Neural cell (in vitro differentiated cells): ENCODE data around the gene STOML2. TPM values are rescaled to one million over a fixed set of nuclear protein-coding genes. Genes with fewer than 3 reads are reported as not detected.

ENCODE experiments used
- H2AFZ ChIP-seq: fragments of 200-600, 300-800 bp; sonication (generic), shearing (Covaris generic); 2 replicates; pipeline ENCODE4 v1.6.0; 2014; ENCODE audit warnings: low read depth, mild to moderate bottlenecking, antibody characterized with exemption, low read length, moderate library complexity
- H3F3A ChIP-seq: fragments of 200-600 bp; shearing (Covaris generic); 2 replicates; pipeline ENCODE4 v1.6.1; 2016; ENCODE audit warnings: mild to moderate bottlenecking, moderate library complexity, mixed read lengths, antibody characterized with exemption, low read length; ENCODE audit not compliant: insufficient read depth, poor library complexity, severe bottlenecking
- H3K27ac ChIP-seq: fragments of 200-600, 300-800 bp; sonication (generic), shearing (Covaris generic); 2 replicates; pipeline ENCODE4 v1.5.1; 2014; ENCODE audit warnings: mild to moderate bottlenecking, low read length, moderate library complexity
- H3K27me3 ChIP-seq: fragments of 300-800, 200-600 bp; sonication (generic), shearing (Covaris generic); 2 replicates; pipeline ENCODE4 v1.6.0; 2014; ENCODE audit warnings: mild to moderate bottlenecking, low read depth, low read length, moderate library complexity; ENCODE audit not compliant: insufficient read depth
- H3K36me3 ChIP-seq: fragments of 300-800, 200-600 bp; sonication (generic), shearing (Covaris generic); 2 replicates; pipeline ENCODE4 v1.5.1; 2014; ENCODE audit warnings: mild to moderate bottlenecking, antibody characterized with exemption, low read length, moderate library complexity; ENCODE audit not compliant: insufficient read depth
- H3K4me2 ChIP-seq: fragments of 300-800, 200-600 bp; sonication (generic), shearing (Covaris generic); 2 replicates; pipeline ENCODE4 v1.6.0; 2014; ENCODE audit warnings: mild to moderate bottlenecking, low read length
- H3K4me3 ChIP-seq: fragments of 300-800, 200-600 bp; sonication (generic), shearing (Covaris generic); 2 replicates; pipeline ENCODE4 v1.5.1; 2014; ENCODE audit warnings: mild to moderate bottlenecking, low read length, moderate library complexity
- H3K79me2 ChIP-seq: fragments of 200-600 bp; shearing (Covaris generic); replicated peaks from 2 replicates; pipeline ENCODE4 v1.6.0; 2014; ENCODE audit warnings: mild to moderate bottlenecking, low read length, moderate library complexity; ENCODE audit not compliant: insufficient read depth
- H3K9ac ChIP-seq: fragments of 300-800, 200-600 bp; sonication (generic), shearing (Covaris generic); 2 replicates; pipeline ENCODE4 v1.6.1; 2016; ENCODE audit warnings: mild to moderate bottlenecking, low read length, mixed read lengths
- H3K9me2 ChIP-seq: fragments of 200-600 bp; shearing (Covaris generic); 2 replicates; pipeline ENCODE4 v1.6.1; 2016; ENCODE audit warnings: mild to moderate bottlenecking, low read length, mixed read lengths; ENCODE audit not compliant: insufficient read depth
- H3K9me3 ChIP-seq: fragments of 200-600, 300-800 bp; sonication (generic), shearing (Covaris generic); 2 replicates; pipeline ENCODE4 v1.6.1; 2016; ENCODE audit warnings: mild to moderate bottlenecking, mixed run types, low read length, moderate library complexity, mixed read lengths
- H4K20me1 ChIP-seq: fragments of 200-600 bp; shearing (Covaris generic); 2 replicates; pipeline ENCODE4 v1.6.1; 2016; ENCODE audit warnings: mild to moderate bottlenecking, mixed run types; ENCODE audit not compliant: insufficient read depth
- CTCF ChIP-seq: fragments of 450-650 bp; IDR thresholded peaks from 2 replicates; pipeline ENCODE4 v1.5.1; 2014; ENCODE audit warnings: antibody characterized with exemption, mild to moderate bottlenecking, moderate library complexity; ENCODE audit not compliant: poor library complexity, severe bottlenecking
- EP300 ChIP-seq: fragments of 450-650 bp; conservative IDR thresholded peaks from 2 replicates; pipeline ENCODE4 v1.6.1; 2014; ENCODE audit warnings: antibody characterized with exemption, mild to moderate bottlenecking, moderate library complexity; ENCODE audit not compliant: poor library complexity, severe bottlenecking
- EZH2 ChIP-seq: fragments of 200-600, 300-800 bp; shearing (Covaris generic), sonication (generic); IDR thresholded peaks from 2 replicates; pipeline ENCODE4 v1.6.1; 2014; ENCODE audit warnings: antibody characterized with exemption, low read length, borderline replicate concordance, mild to moderate bottlenecking; ENCODE audit not compliant: insufficient read depth, poor library complexity, severe bottlenecking
- MXI1 ChIP-seq: fragments of 450-650 bp; conservative IDR thresholded peaks from 2 replicates; pipeline ENCODE4 v1.6.1; 2014; ENCODE audit warnings: antibody characterized with exemption, mild to moderate bottlenecking; ENCODE audit not compliant: poor library complexity, severe bottlenecking
- POLR2AphosphoS5 ChIP-seq: IDR thresholded peaks from 2 replicates; pipeline ENCODE4 v1.6.1; 2012
- RAD21 ChIP-seq: fragments of 450-650 bp; conservative IDR thresholded peaks from 2 replicates; pipeline ENCODE4 v1.6.1; 2014; ENCODE audit warnings: antibody characterized with exemption, mild to moderate bottlenecking, moderate library complexity
- REST ChIP-seq: IDR thresholded peaks from 2 replicates; pipeline ENCODE4 v1.6.1; 2012; ENCODE audit warnings: borderline replicate concordance
- SMC3 ChIP-seq: fragments of 450-650 bp; conservative IDR thresholded peaks from 2 replicates; pipeline ENCODE4 v1.6.1; 2014; ENCODE audit warnings: antibody characterized with exemption, mild to moderate bottlenecking, moderate library complexity; ENCODE audit not compliant: poor library complexity
- TAF1 ChIP-seq: IDR thresholded peaks from 2 replicates; pipeline ENCODE4 v1.6.1; 2012; ENCODE audit warnings: low read depth
- polyA plus RNA-seq: library from polyadenylated mRNA; depleted of rRNA; stranded (reverse); fragments of >200 nt; gene quantifications from 2 replicates; pipeline ENCODE4 v1.2.3, GENCODE V29; 2014

Gene STOML2
- polyA plus RNA-seq, 1 donor from 2014 or later = 98.3 TPM

- TF ChIP-seq RAD21 (no peak), TAF1 (no peak), REST (no peak), EZH2 (no peak), POLR2AphosphoS5 (no peak)
- H3K4me2 ChIP-seq = no peak overlapping the region
- no peaks in the 10 kb centered on the region for H3F3A ChIP-seq
- no peak overlapping the region for H3K9ac ChIP-seq
- H4K20me1 ChIP-seq = no peaks in the 10 kb centered on the region
- H3K36me3 ChIP-seq = peaks cover 20% of the 10 kb centered on the region
- no peak overlapping the region for H3K27ac ChIP-seq
- no peak overlapping the region for H3K4me3 ChIP-seq
- H2AFZ ChIP-seq = no peak overlapping the region
- H3K27me3 ChIP-seq = no peaks in the 10 kb centered on the region
- no peaks in the 10 kb centered on the region for H3K9me2 ChIP-seq
- H3K9me3 ChIP-seq = no peaks in the 10 kb centered on the region
- H3K79me2 ChIP-seq = no peaks in the 10 kb centered on the region
These were observed 43.5 kb downstream of the STOML2 start for GRCh38 chr9:35059438-35059837.

- no peak overlapping the region for H3K27ac ChIP-seq
- H3K9me3 ChIP-seq = no peaks in the 10 kb centered on the region
- H4K20me1 ChIP-seq = no peaks in the 10 kb centered on the region
- no peak overlapping the region for H3K4me3 ChIP-seq
- H3K9me2 ChIP-seq = no peaks in the 10 kb centered on the region
- H3K9ac ChIP-seq = no peak overlapping the region
- H3K36me3 ChIP-seq = peaks cover 15% of the 10 kb centered on the region
- H3K79me2 ChIP-seq = no peaks in the 10 kb centered on the region
- TF ChIP-seq RAD21 = no peak
- no peak for TF ChIP-seq POLR2AphosphoS5
- no peak for TF ChIP-seq REST
- no peak for TF ChIP-seq SMC3
- no peak overlapping the region for H2AFZ ChIP-seq
- no peaks in the 10 kb centered on the region for H3K27me3 ChIP-seq
- H3K4me2 ChIP-seq = no peak overlapping the region
- no peaks in the 10 kb centered on the region for H3F3A ChIP-seq
These were observed 45.7 kb downstream of the STOML2 start for GRCh38 chr9:35057271-35057620.

GRCh38 chr9:35056571-35057270, 46.2 kb downstream of the STOML2 start:
- no peak overlapping the region for H3K4me2 ChIP-seq
- H3K4me3 ChIP-seq = no peak overlapping the region
- no peak overlapping the region for H3K27ac ChIP-seq
- no peak overlapping the region for H2AFZ ChIP-seq
- no peaks in the 10 kb centered on the region for H3K9me3 ChIP-seq
- H3K9me2 ChIP-seq = no peaks in the 10 kb centered on the region
- no peaks in the 10 kb centered on the region for H3K27me3 ChIP-seq
- H3F3A ChIP-seq = no peaks in the 10 kb centered on the region
- no peaks in the 10 kb centered on the region for H3K79me2 ChIP-seq
- H4K20me1 ChIP-seq = no peaks in the 10 kb centered on the region
- H3K36me3 ChIP-seq = peaks cover 15% of the 10 kb centered on the region
- H3K9ac ChIP-seq = no peak overlapping the region
- TF ChIP-seq CTCF (no peak), TAF1 (no peak), RAD21 (no peak), MXI1 (no peak), EP300 (no peak), REST (no peak), SMC3 (no peak)
